HL-60 (cell line): ENCODE results near the gene CRIM1.

ENCODE experiments used
- GABPA ChIP-seq: IDR thresholded peaks from 2 replicates; pipeline ENCODE4 v1.6.1; 2012; ENCODE audit warnings: low read depth
- POLR2AphosphoS5 ChIP-seq: IDR thresholded peaks from 2 replicates; pipeline ENCODE4 v1.6.1; 2012; ENCODE audit warnings: low read depth
- TF ChIP-seq, protein P1 (sequence below): IDR thresholded peaks from one replicate; pipeline ENCODE4 v1.5.1; 2011; ENCODE audit warnings: low read length, control low read depth, inconsistent platforms; ENCODE audit not compliant: insufficient read depth

DNA sequence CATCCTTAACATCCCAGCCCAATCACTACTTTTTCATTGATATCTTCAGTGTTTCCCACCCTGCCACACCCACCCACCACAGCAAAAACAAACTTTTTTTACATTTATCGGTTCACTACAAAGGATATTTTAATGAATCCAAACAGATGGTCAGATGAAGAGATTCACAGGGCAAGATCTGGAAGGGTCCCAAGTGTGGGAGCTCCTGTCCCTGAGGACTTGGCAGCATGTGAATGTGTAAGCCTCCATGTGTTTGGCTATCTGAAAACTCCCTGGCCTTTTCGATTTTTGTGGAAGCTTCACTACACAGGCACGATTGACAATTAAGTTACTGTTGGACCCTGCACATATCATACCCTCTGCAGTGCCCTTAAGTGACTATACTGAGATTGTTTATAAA is 48.1 kb upstream of the CRIM1 start:
- TF ChIP-seq, protein P1, sequence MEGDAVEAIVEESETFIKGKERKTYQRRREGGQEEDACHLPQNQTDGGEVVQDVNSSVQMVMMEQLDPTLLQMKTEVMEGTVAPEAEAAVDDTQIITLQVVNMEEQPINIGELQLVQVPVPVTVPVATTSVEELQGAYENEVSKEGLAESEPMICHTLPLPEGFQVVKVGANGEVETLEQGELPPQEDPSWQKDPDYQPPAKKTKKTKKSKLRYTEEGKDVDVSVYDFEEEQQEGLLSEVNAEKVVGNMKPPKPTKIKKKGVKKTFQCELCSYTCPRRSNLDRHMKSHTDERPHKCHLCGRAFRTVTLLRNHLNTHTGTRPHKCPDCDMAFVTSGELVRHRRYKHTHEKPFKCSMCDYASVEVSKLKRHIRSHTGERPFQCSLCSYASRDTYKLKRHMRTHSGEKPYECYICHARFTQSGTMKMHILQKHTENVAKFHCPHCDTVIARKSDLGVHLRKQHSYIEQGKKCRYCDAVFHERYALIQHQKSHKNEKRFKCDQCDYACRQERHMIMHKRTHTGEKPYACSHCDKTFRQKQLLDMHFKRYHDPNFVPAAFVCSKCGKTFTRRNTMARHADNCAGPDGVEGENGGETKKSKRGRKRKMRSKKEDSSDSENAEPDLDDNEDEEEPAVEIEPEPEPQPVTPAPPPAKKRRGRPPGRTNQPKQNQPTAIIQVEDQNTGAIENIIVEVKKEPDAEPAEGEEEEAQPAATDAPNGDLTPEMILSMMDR: no peak
- no peak for TF ChIP-seq GABPA
- no peak for TF ChIP-seq POLR2AphosphoS5
